ENCODE data around the gene TSC22D1.

Gene TSC22D1

DNA sequence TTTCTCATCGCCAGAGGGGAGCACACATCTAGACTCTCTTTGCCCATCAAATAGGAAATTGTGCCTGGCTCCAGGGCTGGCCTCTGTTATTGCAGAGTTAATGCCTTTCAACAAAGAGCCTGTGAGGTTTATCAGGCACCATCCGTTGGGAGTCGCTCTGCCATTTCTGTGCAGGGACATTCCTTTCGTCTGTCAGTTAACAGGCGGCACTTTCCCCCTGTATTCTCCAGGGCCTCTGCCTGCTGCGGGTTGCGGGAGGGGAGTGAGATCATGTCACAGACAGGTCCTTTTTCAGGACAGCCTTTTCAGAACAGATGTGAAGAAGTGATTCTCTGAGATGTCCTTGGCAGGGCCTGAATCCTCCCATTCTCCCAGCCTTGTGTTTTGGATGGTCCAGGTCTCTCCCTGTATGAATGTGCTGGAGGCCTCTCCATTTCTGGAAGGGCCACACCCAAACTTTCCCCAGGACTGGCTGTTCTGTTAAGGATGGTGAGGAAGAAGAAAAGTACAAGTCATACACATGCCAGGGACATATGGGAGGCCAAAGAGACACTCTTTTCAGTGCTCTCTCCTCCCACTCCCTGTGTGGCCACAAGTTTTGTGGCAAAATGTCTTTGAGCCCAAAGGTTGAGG is 187.6 kb downstream of the TSC22D1 start:
- DNase-seq (ENCODE audit: low read depth in 2 of 3, low spot score in 1 of 3): no peak

DNA sequence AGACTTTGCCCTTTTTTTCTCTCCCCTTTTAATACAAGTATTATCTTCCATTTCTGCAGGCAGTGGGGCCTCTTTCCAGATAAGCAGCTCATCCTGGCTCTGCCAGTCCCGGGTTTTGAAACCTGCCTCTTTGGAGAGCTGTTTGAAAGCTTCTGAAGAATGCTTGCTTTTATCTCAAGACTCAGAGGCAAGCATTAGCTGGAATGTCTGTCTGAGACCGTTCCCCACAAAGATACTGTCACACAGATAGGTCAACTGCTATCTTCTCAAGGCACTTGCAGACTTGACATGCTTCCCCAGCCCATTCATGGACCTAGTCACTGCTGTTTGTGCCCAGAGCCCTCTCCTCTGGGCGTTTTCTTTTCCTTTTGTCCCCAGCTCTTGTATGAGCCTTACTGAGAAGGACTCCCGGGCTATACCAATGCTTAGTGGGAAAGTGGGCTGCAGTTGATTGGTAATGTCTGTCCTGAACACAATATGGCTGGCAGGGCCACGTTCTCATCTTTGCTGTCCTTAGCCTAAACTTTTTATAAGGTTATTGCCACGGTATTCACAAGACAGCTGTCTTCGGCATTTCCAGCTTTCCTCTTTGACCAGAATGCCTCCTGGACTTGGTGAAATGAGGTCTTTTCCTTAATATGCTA is 189.1 kb downstream of the TSC22D1 start:
- DNase-seq (ENCODE audit: low read depth in 2 of 3, low spot score in 1 of 3): no peak

DNA sequence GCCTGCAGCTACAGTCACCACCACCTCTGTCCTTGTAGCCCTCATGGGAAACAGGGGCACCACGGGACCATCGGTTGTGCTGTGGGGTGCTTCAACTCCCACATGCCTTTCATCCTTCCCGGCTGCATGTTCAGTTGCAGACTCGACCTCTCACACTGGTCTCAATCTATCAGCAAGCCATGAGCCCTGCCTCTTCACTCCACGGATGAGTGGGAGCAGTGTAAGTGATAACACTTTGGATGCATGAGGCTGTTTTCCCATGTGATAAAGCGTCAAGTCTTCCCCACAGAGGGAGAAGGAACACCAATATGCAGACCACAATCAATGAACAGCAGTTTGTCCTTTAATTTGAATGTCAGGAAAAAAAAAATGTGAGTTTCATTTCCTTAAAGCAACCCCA is 190.3 kb downstream of the TSC22D1 start:
- no peak for DNase-seq (ENCODE audit: low read depth in 2 of 3, low spot score in 1 of 3)

DNA sequence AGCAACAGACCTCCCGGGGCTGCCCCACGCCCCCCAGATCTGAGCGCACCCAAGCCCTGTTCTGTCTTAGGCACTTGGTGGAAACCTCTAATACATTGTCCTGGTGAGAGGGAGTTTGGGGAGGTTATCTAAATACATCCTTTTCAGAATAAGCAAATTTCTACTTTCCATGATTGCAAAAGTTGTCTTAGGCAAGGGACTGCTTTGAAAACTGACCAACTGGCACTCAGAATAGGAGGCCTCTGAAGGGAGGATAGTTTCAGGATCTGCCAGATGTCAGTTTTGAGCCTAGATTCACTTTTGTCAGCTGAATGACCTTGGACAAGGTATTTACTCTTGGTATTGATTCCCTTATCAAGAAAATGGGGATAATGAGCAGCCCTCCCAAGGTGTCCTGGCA is 190.7 kb downstream of the TSC22D1 start:
- DNase-seq (ENCODE audit: low read depth in 2 of 3, low spot score in 1 of 3): no peak

DNA sequence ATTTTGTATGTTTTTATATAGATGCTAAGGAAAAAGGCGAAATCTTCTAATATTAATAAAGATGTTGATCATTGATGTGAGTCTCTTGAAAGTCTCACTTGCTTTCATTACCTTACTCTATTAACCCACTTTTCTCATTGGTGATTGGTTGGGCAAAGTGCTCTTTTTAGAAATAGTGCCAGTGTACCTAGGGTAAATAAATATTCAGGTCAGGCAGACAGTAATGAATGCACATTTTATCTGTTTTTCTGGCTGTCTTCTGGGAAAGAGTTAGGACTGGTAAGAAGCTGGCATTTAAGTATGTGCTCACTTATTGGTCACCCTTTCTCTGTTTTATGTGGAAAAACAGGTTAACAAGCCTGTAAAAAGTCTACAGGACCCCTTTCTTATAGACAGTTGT is 191.4 kb downstream of the TSC22D1 start:
- DNase-seq (ENCODE audit: low read depth in 2 of 3, low spot score in 1 of 3): no peak

DNA sequence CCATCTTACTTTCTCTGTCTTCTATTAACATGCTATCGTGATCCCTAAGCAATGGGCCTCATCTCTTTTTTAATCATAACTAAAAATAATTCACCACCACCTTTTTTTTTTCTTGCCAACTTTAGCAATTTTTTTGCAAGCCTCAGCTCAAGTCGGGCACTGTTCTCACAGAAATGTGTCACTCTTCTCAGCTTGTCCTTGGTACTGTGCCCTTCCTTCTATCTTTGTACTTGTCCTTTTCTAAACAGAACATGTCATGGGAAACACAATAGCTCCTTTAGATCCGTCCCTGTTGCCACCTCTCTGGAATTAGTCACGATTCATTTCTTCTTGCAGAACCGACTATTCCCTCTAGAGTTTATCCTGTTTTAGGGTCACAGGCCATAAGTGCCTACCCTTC is 192.2 kb downstream of the TSC22D1 start:
- DNase-seq (ENCODE audit: low read depth in 2 of 3, low spot score in 1 of 3): no peak

- DNase-seq (ENCODE audit: low read depth in 2 of 3, low spot score in 1 of 3): no peak
Measured at GRCh38 chr13:44382635-44383145, 193.4 kb downstream of the TSC22D1 start.

Measured in stimulated activated CD4-positive, alpha-beta T cell treated with anti-CD3 and anti-CD28 coated beads, Interleukin-12 subunit alpha, Interleukin-12 subunit beta, amount 100 ng/mL, for 48 hours (primary cell).